GM21619 (cell line): ENCODE data around the gene TPGS1.

Experiments
- ATAC-seq: cut with Tn5 transposase; IDR thresholded peaks from one replicate; pipeline ENCODE4 v1.9.1; 2021; ENCODE audit not compliant: unreplicated experiment

TPGS1 gene

GRCh38 chr19:507286-508203 lies at the start of gene TPGS1:
TSS of gene TPGS1 (plus strand) at chr19:507497. CDS start at chr19:507507, 10 bp downstream.
- peak; percentile 52 for ATAC-seq

- ATAC-seq = no peak
Measured at GRCh38 chr19:457636-458035, 49.7 kb upstream of the TPGS1 start.

GRCh38 chr19:458091-459042 lies 48.9 kb upstream of the TPGS1 start:
- no peak for ATAC-seq

- no peak for ATAC-seq
Measured at GRCh38 chr19:459724-460511, 47.4 kb upstream of the TPGS1 start.

- ATAC-seq = no peak
Measured at GRCh38 chr19:460877-461720, 46.2 kb upstream of the TPGS1 start, which contains the start of gene SHC2. TSS of gene SHC2 (minus strand) at chr19:461033. CDS start at chr19:460996, 37 bp downstream.

GRCh38 chr19:461721-462551 lies 45.4 kb upstream of the TPGS1 start:
- ATAC-seq = no peak

GRCh38 chr19:463483-464207 lies 43.7 kb upstream of the TPGS1 start:
- ATAC-seq = no peak

GRCh38 chr19:464208-464545 lies 43.1 kb upstream of the TPGS1 start:
- ATAC-seq = no peak

GRCh38 chr19:465056-465816 lies 42.1 kb upstream of the TPGS1 start:
- no peak for ATAC-seq

- no peak for ATAC-seq
Measured at GRCh38 chr19:467554-467953, 39.7 kb upstream of the TPGS1 start.

- ATAC-seq = no peak
Measured at GRCh38 chr19:468587-469256, 38.6 kb upstream of the TPGS1 start.

- ATAC-seq = no peak
Measured at GRCh38 chr19:469833-470232, 37.5 kb upstream of the TPGS1 start.

- ATAC-seq = no peak
Measured at GRCh38 chr19:470701-471100, 36.6 kb upstream of the TPGS1 start.

- ATAC-seq = no peak
Measured at GRCh38 chr19:472005-472858, 35.1 kb upstream of the TPGS1 start.

- ATAC-seq = no peak
Measured at GRCh38 chr19:474126-475078, 32.9 kb upstream of the TPGS1 start.
